GM12892 (cell line): ENCODE data around the gene SBK2.

Experiments used
- POLR2A ChIP-seq: IDR thresholded peaks from 2 replicates; pipeline ENCODE4 v1.6.1; 2011; ENCODE audit warnings: low read depth, low read length, control low read depth
- POLR2AphosphoS5 ChIP-seq: IDR thresholded peaks from 2 replicates; pipeline ENCODE4 v1.6.1; 2011; ENCODE audit warnings: low read depth, low read length, control low read depth

- TF ChIP-seq POLR2A (no peak), POLR2AphosphoS5 (no peak)
Measured at GRCh38 chr19:55495646-55496349, 41.1 kb downstream of the SBK2 start.
